Germinal center (tissue), 1 donor: Measurements from ENCODE around the gene KRTAP19-4.
"Not testable (repeated sequence)": the region's sequence is repeated elsewhere in the genome, so short reads cannot be mapped to it uniquely, and the experiment has no call there.

Source experiments
- DNase-seq: peaks from one replicate; pipeline ENCODE4 v3.0.0; 2012; ENCODE audit warnings: mixed read lengths, low spot score

The KRTAP19-4 gene, protein sequence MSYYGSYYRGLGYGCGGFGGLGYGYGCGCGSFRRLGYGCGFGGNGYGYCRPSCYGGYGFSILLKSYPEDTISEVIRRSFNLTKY

GRCh38 chr21:30497065-30497464 is at the start of gene KRTAP19-4:
TSS of gene KRTAP19-4 (minus strand) at chr21:30497165. CDS start at chr21:30497110, 55 bp downstream.
- no peak for DNase-seq

DNA sequence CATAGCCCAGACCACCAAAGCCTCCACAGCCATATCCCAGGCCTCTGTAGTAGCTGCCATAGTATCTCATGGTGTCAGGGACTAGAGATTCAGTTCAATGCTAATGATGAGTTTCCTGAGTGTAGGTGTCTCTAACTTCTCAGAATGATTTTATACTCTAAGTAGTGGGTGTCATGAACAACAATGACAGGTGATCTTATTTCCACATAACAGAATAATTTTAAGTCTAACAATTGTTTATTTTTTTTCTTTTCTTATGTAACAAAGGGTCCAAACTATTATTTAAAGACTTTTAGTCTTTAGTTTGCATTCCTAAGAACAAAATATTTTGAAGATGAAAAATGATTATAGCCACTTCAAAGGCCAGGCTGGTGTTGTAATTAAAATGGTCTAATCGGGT is 44.8 kb upstream of the KRTAP19-4 start, which contains the start of gene KRTAP19-6:
TSS of gene KRTAP19-6 (minus strand) at position 101 of the 400 bp plus-strand sequence. CDS start at position 70, 31 bp downstream.
- no peak for DNase-seq

DNA sequence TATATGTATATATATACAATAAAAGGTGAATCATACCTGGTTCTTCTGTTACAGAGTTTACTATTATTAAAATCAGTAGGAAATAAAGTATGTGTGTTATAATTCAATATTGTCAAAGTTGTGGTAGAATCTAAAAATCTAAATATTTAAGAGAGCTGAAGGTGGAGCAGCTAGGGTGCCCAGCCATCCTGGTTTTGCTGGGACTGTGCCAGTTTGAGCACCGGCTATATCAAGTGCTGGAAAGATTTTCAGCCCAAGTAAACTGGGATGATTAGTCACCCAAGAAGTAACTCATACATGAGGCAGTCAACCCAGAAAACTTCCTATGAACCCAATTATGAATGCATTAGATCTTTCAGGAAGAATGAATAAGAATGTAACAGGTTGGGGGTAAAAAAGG is 21.9 kb upstream of the KRTAP19-4 start:
- no peak for DNase-seq

DNA sequence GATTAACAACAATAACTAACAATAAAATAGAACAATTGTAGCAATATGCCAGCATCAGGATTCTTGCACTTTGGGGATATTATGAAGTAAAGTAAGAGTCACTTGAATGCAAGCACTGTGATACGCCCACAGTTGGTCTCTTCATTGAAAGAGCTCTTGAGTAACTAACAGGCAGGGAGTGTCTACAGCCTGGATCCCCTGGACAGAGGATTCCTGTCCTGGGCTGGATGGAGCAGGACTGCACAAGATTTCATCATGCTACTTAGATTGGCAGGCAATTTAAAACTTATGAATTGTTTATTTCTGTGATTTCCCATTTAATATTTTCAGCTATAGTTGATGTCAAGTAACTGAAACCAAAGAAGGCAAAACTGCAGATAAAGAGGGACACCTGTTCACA is 18.7 kb upstream of the KRTAP19-4 start:
- DNase-seq = no peak

- DNase-seq = not testable (repeated sequence)
These were observed 8.7 kb upstream of the KRTAP19-4 start for GRCh38 chr21:30505621-30506205.

DNA sequence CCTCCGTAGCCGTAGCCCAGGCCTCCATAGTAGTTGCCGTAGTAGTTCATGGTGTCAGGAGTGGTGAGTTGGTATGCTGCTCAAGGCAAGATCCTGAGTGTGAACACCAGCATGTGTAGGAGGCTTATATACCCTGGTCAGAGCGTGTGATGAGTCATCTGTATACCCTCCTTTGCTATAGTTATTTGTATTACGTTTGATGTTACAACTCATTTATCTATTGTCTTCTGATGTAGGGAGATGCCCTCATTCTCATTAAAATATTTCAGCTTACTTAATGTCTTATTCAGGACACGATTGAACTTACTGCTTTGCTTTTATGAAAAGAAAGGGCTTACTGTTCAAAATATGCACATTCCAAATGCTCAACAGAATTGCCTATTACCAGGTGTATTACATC is 5.1 kb upstream of the KRTAP19-4 start, which contains the start of gene KRTAP19-5:
TSS of gene KRTAP19-5 (minus strand) at position 101 of the 400 bp plus-strand sequence. CDS start at position 50, 51 bp downstream.
- no peak for DNase-seq

DNA sequence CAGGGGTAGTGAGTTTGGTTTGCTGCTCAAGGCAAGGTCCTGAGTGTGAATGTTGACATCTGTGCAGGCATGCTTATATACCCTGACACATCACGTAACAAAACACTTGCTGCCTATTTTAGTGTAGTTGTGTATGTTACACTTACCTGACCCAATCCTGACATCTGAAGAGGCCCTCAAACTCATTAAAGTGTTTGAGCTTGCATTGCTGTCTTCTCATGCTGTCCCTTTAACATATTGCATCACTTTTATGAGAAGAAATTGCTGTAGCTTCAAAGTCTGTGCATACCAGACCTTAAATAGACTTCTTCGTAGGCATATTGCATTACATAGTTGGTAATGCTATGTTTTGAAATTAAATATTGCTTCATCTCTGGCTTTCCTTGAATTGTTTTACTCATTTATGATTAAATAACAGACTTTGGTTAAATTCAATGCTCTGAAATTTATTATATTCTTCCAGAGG is 5.0 kb downstream of the KRTAP19-4 start, which contains the start of gene KRTAP19-3:
TSS of gene KRTAP19-3 (minus strand) at position 51 of the 466 bp plus-strand sequence. CDS start 56 bp downstream, outside the sequence.
- no peak for DNase-seq

GRCh38 chr21:30487336-30487735 is 9.6 kb downstream of the KRTAP19-4 start, which contains the start of gene KRTAP19-2:
TSS of gene KRTAP19-2 (minus strand) at chr21:30487436. CDS start at chr21:30487348, 88 bp downstream.
- no peak for DNase-seq

DNA sequence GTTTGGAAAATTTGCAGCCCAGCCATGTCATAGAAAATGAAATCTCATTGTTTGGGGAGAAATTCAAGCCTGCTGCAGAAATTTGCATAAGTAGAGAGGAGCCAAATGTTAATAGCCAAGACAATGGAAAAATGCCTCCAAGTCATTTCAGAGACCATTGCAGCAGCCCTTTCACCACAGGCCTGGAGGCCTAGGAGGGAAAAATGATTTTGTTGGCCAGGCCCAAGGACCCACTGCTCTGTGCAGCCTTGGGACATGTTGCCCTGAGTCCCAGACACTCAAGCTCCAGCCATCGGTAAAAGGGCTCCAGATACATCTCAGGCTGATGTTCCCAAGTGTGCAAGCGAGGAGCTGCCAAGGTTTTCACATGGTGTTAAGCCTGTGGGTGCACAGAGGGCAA is 10.8 kb downstream of the KRTAP19-4 start:
- no peak for DNase-seq

DNA sequence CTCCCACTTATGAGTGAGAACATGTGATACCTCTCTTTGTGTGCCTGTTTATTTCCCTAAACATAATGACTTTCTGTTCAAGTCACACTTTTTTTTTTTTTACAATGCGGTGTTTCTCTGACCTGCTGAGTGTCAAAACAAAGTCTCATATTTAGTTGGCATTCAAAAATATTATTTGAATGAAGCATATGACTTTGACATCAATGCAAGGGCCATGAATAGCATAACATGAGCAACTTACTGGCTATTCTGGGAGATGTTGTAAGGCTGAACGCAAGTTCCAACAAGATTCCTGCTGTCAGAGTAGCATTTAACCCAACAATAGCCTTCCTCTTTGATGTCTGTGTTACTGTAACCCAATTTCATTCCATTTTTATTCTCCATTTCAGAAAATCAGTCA is 14.8 kb downstream of the KRTAP19-4 start:
- no peak for DNase-seq

- DNase-seq = no peak
These were observed 16.8 kb downstream of the KRTAP19-4 start, which contains the start of gene KRTAP19-1 for GRCh38 chr21:30480145-30480544. TSS of gene KRTAP19-1 (minus strand) at chr21:30480367. CDS start at chr21:30480317, 50 bp downstream.

GRCh38 chr21:30479259-30479658 is 17.7 kb downstream of the KRTAP19-4 start:
- no peak for DNase-seq

GRCh38 chr21:30478004-30478403 is 19.0 kb downstream of the KRTAP19-4 start:
- no peak for DNase-seq

- no peak for DNase-seq
These were observed 27.9 kb downstream of the KRTAP19-4 start for GRCh38 chr21:30468900-30469714.

- DNase-seq = no peak
These were observed 33.3 kb downstream of the KRTAP19-4 start for GRCh38 chr21:30463713-30464112.

GRCh38 chr21:30448514-30448913 is 48.5 kb downstream of the KRTAP19-4 start:
- DNase-seq = no peak

DNA sequence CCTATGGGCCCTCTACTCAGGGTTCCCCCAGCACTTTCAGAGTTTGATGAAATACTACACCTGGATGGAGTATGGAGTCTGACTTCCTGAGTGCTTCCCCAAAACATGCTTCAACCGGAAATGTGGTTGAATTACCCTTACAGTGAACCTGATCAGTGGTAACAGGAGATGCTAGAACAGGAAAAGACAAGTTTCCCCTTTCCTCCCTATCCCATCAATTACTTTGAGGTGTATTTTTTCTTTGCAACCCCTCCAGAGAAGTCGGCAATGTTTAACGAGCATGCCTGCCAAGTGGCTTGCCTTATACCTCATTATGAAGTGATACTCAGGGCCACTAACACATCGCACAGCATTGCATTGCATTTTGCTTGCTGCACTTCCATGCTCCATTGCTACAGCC is 49.9 kb downstream of the KRTAP19-4 start:
- DNase-seq = no peak
